Progenitor cell of endocrine pancreas (in vitro differentiated cells): ENCODE measurements around the gene EME1. TPM values are rescaled to one million over a fixed set of nuclear protein-coding genes. Genes with fewer than 3 reads are reported as not detected.

Experiments used
- DNase-seq: peaks from one replicate; pipeline ENCODE4 v3.0.0; 2021; ENCODE audit warnings: low spot score; ENCODE audit not compliant: unreplicated experiment
- H3K27ac Mint-ChIP-seq: 2 replicates; pipeline ENCODE4 v1.8.0; 2021; ENCODE audit warnings: mild to moderate bottlenecking, moderate library complexity, mixed read lengths
- H3K27me3 Mint-ChIP-seq: 2 replicates; pipeline ENCODE4 v1.8.0; 2021; ENCODE audit warnings: mixed read lengths
- H3K36me3 Mint-ChIP-seq: 2 replicates; pipeline ENCODE4 v1.8.0; 2022; ENCODE audit warnings: mixed read lengths; ENCODE audit not compliant: insufficient read depth
- H3K4me1 Mint-ChIP-seq: 2 replicates; pipeline ENCODE4 v1.8.0; 2021; ENCODE audit warnings: low read depth, mixed read lengths
- H3K4me3 Mint-ChIP-seq: 2 replicates; pipeline ENCODE4 v1.8.0; 2021; ENCODE audit warnings: low read depth, mild to moderate bottlenecking, moderate library complexity, mixed read lengths
- H3K9me3 Mint-ChIP-seq: 2 replicates; pipeline ENCODE4 v1.8.0; 2021; ENCODE audit warnings: low read depth, mixed read lengths
- CTCF ChIP-seq: fragments of 200-600 bp; sonication (generic); IDR thresholded peaks from one replicate; pipeline ENCODE4 v1.5.0; 2021; ENCODE audit warnings: antibody characterized with exemption, mild to moderate bottlenecking; ENCODE audit not compliant: unreplicated experiment
- total RNA-seq: library from RNA; stranded (reverse); gene quantifications from 2 replicates; pipeline ENCODE4 v1.2.1, GENCODE V29; 2021

Gene EME1
- total RNA-seq, 1 donor from 2014 or later: 10.1 TPM

GRCh38 chr17:50381920-50382319, 8.9 kb downstream of the EME1 start:
- Mint-ChIP-seq H3K27ac (no peak overlapping the region), H3K4me1 (no peaks in the 10 kb centered on the region), H3K36me3 (peaks cover 16% of the 10 kb centered on the region), H3K9me3 (no peaks in the 10 kb centered on the region), H3K27me3 (no peaks in the 10 kb centered on the region), H3K4me3 (no peak overlapping the region)
- DNase-seq: no peak
- no peak for TF ChIP-seq CTCF

GRCh38 chr17:50382931-50383330, 9.9 kb downstream of the EME1 start:
- Mint-ChIP-seq H3K27ac (no peak overlapping the region), H3K4me1 (no peaks in the 10 kb centered on the region), H3K27me3 (no peaks in the 10 kb centered on the region), H3K9me3 (no peaks in the 10 kb centered on the region), H3K36me3 (peaks cover 16% of the 10 kb centered on the region), H3K4me3 (no peak overlapping the region)
- DNase-seq: no peak
- no peak for TF ChIP-seq CTCF

GRCh38 chr17:50386510-50386909, 13.5 kb downstream of the EME1 start:
- Mint-ChIP-seq H3K27me3 (no peaks in the 10 kb centered on the region), H3K27ac (no peak overlapping the region), H3K9me3 (no peaks in the 10 kb centered on the region), H3K36me3 (peaks cover 16% of the 10 kb centered on the region), H3K4me3 (no peak overlapping the region), H3K4me1 (no peaks in the 10 kb centered on the region)
- no peak for DNase-seq
- TF ChIP-seq CTCF: no peak

GRCh38 chr17:50388728-50389127, 15.7 kb downstream of the EME1 start:
- no peak overlapping the region for H3K27ac Mint-ChIP-seq
- H3K9me3 Mint-ChIP-seq: no peaks in the 10 kb centered on the region
- peaks cover 18% of the 10 kb centered on the region for H3K36me3 Mint-ChIP-seq
- no peak overlapping the region for H3K4me3 Mint-ChIP-seq
- H3K27me3 Mint-ChIP-seq: no peaks in the 10 kb centered on the region
- no peak for TF ChIP-seq CTCF
- H3K4me1 Mint-ChIP-seq: no peaks in the 10 kb centered on the region
- DNase-seq: no peak

GRCh38 chr17:50389534-50389933, 16.5 kb downstream of the EME1 start:
- H3K9me3 Mint-ChIP-seq: no peaks in the 10 kb centered on the region
- H3K27me3 Mint-ChIP-seq: no peaks in the 10 kb centered on the region
- no peak overlapping the region for H3K27ac Mint-ChIP-seq
- no peak overlapping the region for H3K4me3 Mint-ChIP-seq
- peaks cover 21% of the 10 kb centered on the region for H3K36me3 Mint-ChIP-seq
- no peak for TF ChIP-seq CTCF
- H3K4me1 Mint-ChIP-seq: no peaks in the 10 kb centered on the region
- DNase-seq: no peak
